Testis (tissue), 3 donors: ENCODE results near the gene POLD4. TPM values are rescaled to one million over a fixed set of nuclear protein-coding genes. Genes with fewer than 3 reads are reported as not detected.
A peak's percentile ranks its signal among the peaks of the same experiment; 100 is the strongest.

Source experiments
- DNase-seq: peaks from one replicate; pipeline ENCODE4 v3.0.0-alpha.2; 2019
- H3K27ac ChIP-seq, 2 donors: fragments of 200-600 bp; sonication (generic); one replicate each; pipeline ENCODE4 v1.5.1; 2019
- H3K27me3 ChIP-seq: fragments of 200-600 bp; sonication (generic); one replicate; pipeline ENCODE4 v1.5.1; 2019
- H3K36me3 ChIP-seq: fragments of 200-600 bp; sonication (generic); one replicate; pipeline ENCODE4 v1.5.1; 2017; ENCODE audit warnings: low read depth; ENCODE audit errors: missing control alignments
- H3K4me1 ChIP-seq: fragments of 200-600 bp; sonication (generic); one replicate; pipeline ENCODE4 v1.5.1; 2019
- H3K4me3 ChIP-seq, 2 donors: fragments of 200-600 bp; sonication (generic); one replicate each; pipeline ENCODE4 v1.5.1; 2017 to 2019
- H3K9me3 ChIP-seq: fragments of 200-600 bp; sonication (generic); one replicate; pipeline ENCODE4 v1.5.1; 2017
- CTCF ChIP-seq, 3 experiments: fragments of 450-650 bp in 2 of 3; fragments of 200-600 bp in 1 of 3; sonication (generic) in 1 of 3; IDR thresholded peaks; one replicate each; pipeline ENCODE4 v1.5.1; 2016 to 2019; ENCODE audit warnings: antibody characterized with exemption in 3 of 3, mild to moderate bottlenecking in 2 of 3, moderate library complexity in 1 of 3
- POLR2A ChIP-seq: fragments of 450-650 bp; IDR thresholded peaks from one replicate; pipeline ENCODE4 v1.6.1; 2017; ENCODE audit warnings: antibody characterized with exemption, mild to moderate bottlenecking, moderate library complexity
- WGBS, 2 donors: methylation state at CpG; one replicate each; pipeline ENCODE4 v1.1.5; 2018; 5-methylcytosine and 5-hydroxymethylcytosine counted together
- intact Hi-C: fragments of 100-400 bp; cut with DNase I; formaldehyde crosslinking; loops from one replicate; pipeline ENCODE4 v1.15.1; 2023; ENCODE audit warnings: low total_unique reads
- polyA plus RNA-seq: library from polyadenylated mRNA; stranded (reverse); fragments of 350-450 nt; fragmentation: Illumina TruSeq; extraction: RNeasy Lipid Tissue Mini Kit (QIAGEN cat#74804); gene quantifications from one replicate; pipeline ENCODE4 v1.2.3, GENCODE V29; 2014; ENCODE audit warnings: low read depth, low replicate concordance; ENCODE audit not compliant: insufficient read depth
- total RNA-seq, 2 donors: library from RNA; depleted of rRNA; stranded (reverse); fragments of >200 nt; gene quantifications; one replicate each; pipeline ENCODE4 v1.2.3, GENCODE V29; 2016

POLD4 gene
- total and polyA plus RNA-seq, 3 donors from 2014 or later: 53.8 to 59.1 (median 54.6) TPM

GRCh38 chr11:67389477-67389876 is 36.1 kb upstream of the POLD4 start:
- TF ChIP-seq CTCF (IDR thresholded peaks at IDR 0.05): peak; percentile 35 to 46 (median 37)
- no peak for TF ChIP-seq POLR2A
- Histone ChIP-seq H3K4me3 (no peak overlapping the region), H3K27me3 (no peaks in the 10 kb centered on the region), H3K4me1 (peaks cover 16% of the 10 kb centered on the region), H3K36me3 (no peaks in the 10 kb centered on the region), H3K9me3 (no peaks in the 10 kb centered on the region), H3K27ac (no peak overlapping the region)
- DNase-seq: no peak
- intact Hi-C loops: loop anchor here (5.0 kb wide), 1 partner anchor 37 kb away; the partner anchor contains the start of gene POLD4
- WGBS, 2 donors: 61 to 67% methylated on average over 6 of the region's 6 CpGs

GRCh38 chr11:67387518-67387917 is 34.2 kb upstream of the POLD4 start:
- H3K9me3 ChIP-seq: no peaks in the 10 kb centered on the region
- no peaks in the 10 kb centered on the region for H3K27me3 ChIP-seq
- H3K4me3 ChIP-seq: no peak overlapping the region
- H3K4me1 ChIP-seq: peaks cover 13% of the 10 kb centered on the region
- no peak overlapping the region for H3K27ac ChIP-seq
- intact Hi-C loops: loop anchor here (5.0 kb wide), 1 partner anchor 35 kb away; the partner anchor contains the start of gene POLD4
- 74 to 78% methylated on average over 6 of the region's 6 CpGs for WGBS, 2 donors
- no peaks in the 10 kb centered on the region for H3K36me3 ChIP-seq
- TF ChIP-seq CTCF (IDR thresholded peaks at IDR 0.05) (no peak), POLR2A (no peak)
- no peak for DNase-seq

DNA sequence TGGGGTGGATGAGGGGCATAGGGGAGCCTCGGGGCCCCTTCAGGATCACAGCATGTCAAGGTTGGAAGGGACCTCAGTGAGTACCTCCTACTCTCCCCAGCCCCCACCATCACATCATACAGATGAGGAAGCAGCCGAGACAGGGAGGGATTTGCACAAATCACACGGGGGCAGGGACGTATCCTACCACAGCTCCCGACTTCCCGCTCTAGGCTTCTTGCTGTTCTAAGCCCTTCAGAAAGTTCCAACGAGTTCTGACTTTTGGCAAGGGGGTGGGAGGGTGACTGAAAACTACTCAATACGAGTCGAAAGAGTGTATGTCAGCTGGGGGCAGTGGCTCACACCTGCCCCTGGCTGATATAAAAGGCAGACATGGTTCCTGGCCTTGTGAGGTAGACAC is 33.7 kb upstream of the POLD4 start:
- Histone ChIP-seq H3K27ac (no peak overlapping the region), H3K9me3 (no peaks in the 10 kb centered on the region), H3K4me3 (no peak overlapping the region), H3K27me3 (no peaks in the 10 kb centered on the region), H3K4me1 (peaks cover 10% of the 10 kb centered on the region), H3K36me3 (no peaks in the 10 kb centered on the region)
- no peak for TF ChIP-seq CTCF (IDR thresholded peaks at IDR 0.05)
- TF ChIP-seq POLR2A: no peak
- intact Hi-C loops: loop anchor here (5.0 kb wide), 1 partner anchor 35 kb away; the partner anchor contains the start of gene POLD4
- WGBS, 2 donors: 52 to 60% methylated on average over 8 to 9 of the region's 9 CpGs
- no peak for DNase-seq

- H3K36me3 ChIP-seq: no peaks in the 10 kb centered on the region
- no peak overlapping the region for H3K4me3 ChIP-seq
- TF ChIP-seq POLR2A (no peak), CTCF (IDR thresholded peaks at IDR 0.05) (no peak)
Measured at GRCh38 chr11:67384851-67385366, 31.6 kb upstream of the POLD4 start.

More at GRCh38 chr11:67384851-67385366, 31.6 kb upstream of the POLD4 start:
- intact Hi-C loops: loop anchor here (5.0 kb wide), 1 partner anchor 33 kb away; the partner anchor contains the start of gene POLD4
- no peak overlapping the region for H3K27ac ChIP-seq
- no peaks in the 10 kb centered on the region for H3K27me3 ChIP-seq
- no peak for DNase-seq
- H3K9me3 ChIP-seq: no peaks in the 10 kb centered on the region
- WGBS, 2 donors: 69 to 72% methylated on average over 3 of the region's 3 CpGs
- peaks cover 6% of the 10 kb centered on the region for H3K4me1 ChIP-seq
